Fibroblast of villous mesenchyme (primary cell): Measurements from ENCODE around the gene GNA15. TPM values are rescaled to one million over a fixed set of nuclear protein-coding genes. Genes with fewer than 3 reads are reported as not detected.

Experiments
- DNase-seq: peaks from one replicate; pipeline ENCODE4 v3.0.0-alpha.2; 2010; ENCODE audit warnings: low read depth
- H3K4me3 ChIP-seq: 2 replicates; pipeline ENCODE4 v1.5.1; 2011; ENCODE audit warnings: low read depth, mild to moderate bottlenecking, low read length
- CTCF ChIP-seq: IDR thresholded peaks from 2 replicates; pipeline ENCODE4 v1.5.1; 2012; ENCODE audit warnings: low read depth, mild to moderate bottlenecking, low read length; ENCODE audit not compliant: insufficient read depth
- total RNA-seq: library from RNA; depleted of rRNA; stranded (reverse); fragments of >200 nt; gene quantifications from 2 replicates; pipeline ENCODE4 v1.2.3, GENCODE V29; 2012

Gene GNA15
- total RNA-seq, 1 donor: under 0.01 TPM

GRCh38 chr19:3100747-3101730 is 34.8 kb upstream of the GNA15 start:
- no peak overlapping the region for H3K4me3 ChIP-seq
- no peak for TF ChIP-seq CTCF
- no peak for DNase-seq

DNA sequence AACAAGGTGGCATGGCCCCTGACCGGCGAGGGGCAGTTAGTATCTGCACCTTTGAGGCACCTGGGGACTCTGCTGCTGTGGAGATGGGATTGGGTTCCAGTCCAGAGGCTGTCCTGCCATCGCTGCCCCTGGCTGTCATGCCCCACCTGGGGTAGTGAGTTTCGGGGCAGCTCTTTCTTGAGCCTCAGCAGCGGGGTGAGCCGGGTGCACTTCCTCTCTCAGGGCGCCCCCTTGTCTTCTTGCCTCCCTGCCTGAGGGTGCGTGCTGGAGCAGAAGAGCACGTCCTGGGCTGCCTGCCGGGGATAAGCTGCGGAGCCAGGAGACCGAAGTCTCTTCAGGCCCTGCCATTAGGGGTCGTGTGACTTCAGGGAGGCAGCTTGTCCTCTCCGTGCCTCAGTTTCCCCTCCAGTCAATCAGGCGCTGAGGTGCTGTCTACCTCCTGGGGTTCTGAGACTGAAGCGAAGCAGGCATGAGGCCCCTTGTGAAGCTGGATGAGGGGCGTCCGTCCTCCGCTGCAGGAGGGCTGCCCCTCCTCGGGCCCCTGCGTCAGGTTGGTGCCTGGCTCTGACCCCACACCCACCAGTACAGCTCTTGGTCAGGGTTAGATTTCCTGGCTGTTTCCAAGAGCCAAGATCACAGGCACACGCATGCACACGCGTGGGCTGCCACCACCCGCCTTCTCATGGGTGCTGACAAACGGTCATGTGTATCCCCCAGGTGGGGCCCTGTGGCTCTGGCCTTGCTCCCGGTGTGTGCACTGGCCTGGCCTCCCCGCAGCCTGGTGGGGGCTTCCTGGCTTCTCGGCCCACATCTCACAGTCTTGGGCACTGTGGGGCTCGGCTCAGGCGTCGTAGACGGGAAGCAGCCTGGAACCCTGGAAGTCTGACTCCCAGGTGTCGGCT is 33.3 kb upstream of the GNA15 start:
- no peak for TF ChIP-seq CTCF
- no peak overlapping the region for H3K4me3 ChIP-seq
- no peak for DNase-seq

DNA sequence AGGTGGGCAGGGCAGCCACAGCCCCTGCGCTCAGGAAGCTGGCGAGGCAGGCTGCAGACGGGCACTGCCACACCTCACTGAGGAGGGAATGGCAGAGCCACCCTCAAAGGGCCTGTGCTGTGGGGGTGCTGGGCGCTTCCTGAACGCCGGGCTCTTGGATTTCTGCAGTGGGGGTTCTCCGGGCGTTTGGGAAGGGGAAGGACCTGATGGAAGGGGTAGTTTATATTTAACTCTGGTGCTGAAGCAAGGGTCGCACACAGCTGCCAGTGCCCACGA is 31.2 kb upstream of the GNA15 start:
- no peak for DNase-seq
- no peak overlapping the region for H3K4me3 ChIP-seq
- TF ChIP-seq CTCF: no peak

- TF ChIP-seq CTCF: no peak
- no peak for DNase-seq
- no peak overlapping the region for H3K4me3 ChIP-seq
These were observed 30.0 kb upstream of the GNA15 start for GRCh38 chr19:3105641-3106508.

DNA sequence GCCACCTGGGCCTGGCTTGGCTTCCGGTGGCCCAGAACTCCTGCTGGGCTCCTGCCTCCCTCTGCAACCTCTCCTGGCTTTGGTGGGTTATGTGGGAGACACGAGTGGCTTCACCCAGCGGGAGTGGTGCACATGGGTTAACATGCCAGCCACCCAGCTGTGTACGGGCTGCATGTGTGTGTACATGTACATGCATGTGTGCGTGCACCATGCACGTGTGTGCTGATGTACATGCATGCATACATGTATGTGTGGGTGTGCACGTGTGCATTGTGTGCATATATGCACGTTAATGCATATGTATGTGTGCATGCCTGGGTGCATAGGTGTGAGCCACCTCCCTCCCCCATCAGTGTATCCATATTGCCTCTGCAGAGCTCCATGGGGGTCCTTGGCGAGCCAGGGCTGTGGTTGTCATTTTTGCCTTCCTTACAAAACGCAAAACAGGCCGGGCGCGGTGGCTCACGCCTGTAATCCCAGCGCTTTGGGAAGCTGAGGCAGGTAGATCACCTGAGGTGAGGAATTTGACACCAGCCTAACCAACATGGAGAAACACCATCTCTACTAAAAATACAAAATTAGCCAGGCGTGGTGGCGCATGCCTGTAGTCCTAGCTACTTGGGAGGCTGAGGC is 29.2 kb upstream of the GNA15 start:
- DNase-seq: no peak
- H3K4me3 ChIP-seq: no peak overlapping the region
- TF ChIP-seq CTCF: no peak

GRCh38 chr19:3107658-3108057 is 28.2 kb upstream of the GNA15 start:
- DNase-seq: no peak

More at GRCh38 chr19:3107658-3108057, 28.2 kb upstream of the GNA15 start:
- no peak overlapping the region for H3K4me3 ChIP-seq
- TF ChIP-seq CTCF: no peak
